Measurements from ENCODE around the gene HOMEZ.
"Not testable (repeated sequence)": the region's sequence is repeated elsewhere in the genome, so short reads cannot be mapped to it uniquely, and the experiment has no call there.

HOMEZ gene

DNA sequence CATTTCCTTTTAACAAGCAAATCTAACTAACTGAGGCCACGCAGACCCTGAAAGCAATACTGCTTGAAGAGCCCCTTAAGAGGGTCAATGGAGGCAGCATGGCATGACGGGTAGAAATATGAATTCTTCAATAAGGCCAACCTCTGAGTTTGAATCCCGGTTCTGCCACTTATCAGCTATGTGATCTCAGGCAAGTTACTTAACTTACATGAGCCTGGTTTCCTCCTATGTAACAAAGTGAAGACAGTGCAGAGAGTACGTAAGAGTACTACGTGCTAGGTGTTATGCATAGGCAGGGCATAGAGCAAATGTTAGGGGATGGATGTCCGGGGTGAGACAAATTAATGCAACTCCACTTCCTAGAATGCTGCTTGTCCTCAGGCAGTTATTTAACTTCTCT is 4.7 kb downstream of the HOMEZ start:
- DNase-seq (ENCODE audit: low read depth in 3 of 3): no peak

DNA sequence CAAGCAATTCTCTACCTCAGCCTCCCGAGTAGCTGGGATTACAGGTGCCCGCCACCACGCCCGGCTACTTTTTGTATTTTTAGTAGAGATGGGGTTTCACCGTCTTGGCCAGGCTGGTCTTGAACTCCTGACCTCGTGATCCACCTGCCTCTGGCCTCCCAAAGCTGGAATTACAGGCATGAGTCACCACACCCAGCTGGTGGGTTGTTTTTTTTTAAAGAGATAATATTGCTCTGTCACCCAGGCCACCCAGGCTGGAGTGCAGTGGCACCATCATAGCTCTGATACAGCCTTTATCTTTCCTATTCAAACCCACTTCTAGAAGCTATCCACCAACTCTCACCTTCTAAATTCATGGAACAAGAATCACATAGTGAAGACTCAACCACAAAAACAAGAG is 8.0 kb downstream of the HOMEZ start:
- DNase-seq (ENCODE audit: low read depth in 3 of 3): not testable (repeated sequence)

DNA sequence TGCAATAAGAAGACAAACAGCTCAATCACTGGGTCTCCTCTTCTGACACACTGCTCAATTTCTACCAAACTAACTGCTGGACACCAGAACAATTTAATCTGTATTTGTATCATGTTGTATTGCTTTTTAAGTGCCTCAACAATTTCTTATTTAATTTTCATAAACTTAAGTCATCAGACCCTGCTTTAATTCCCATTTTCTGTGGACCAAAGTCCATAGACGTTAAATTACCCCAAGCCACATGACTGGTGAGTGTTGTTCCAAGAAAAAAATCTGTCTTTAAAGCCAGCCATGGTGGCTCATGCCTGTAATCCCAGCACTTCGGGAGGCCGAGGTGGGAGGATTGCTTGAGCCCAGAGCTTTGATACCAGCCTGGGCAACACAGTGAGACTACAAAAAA is 8.7 kb downstream of the HOMEZ start:
- no peak for DNase-seq (ENCODE audit: low read depth in 3 of 3)

- no peak for DNase-seq (ENCODE audit: low read depth in 3 of 3)
Observed at GRCh38 chr14:23275412-23275811, 10.5 kb downstream of the HOMEZ start.

DNA sequence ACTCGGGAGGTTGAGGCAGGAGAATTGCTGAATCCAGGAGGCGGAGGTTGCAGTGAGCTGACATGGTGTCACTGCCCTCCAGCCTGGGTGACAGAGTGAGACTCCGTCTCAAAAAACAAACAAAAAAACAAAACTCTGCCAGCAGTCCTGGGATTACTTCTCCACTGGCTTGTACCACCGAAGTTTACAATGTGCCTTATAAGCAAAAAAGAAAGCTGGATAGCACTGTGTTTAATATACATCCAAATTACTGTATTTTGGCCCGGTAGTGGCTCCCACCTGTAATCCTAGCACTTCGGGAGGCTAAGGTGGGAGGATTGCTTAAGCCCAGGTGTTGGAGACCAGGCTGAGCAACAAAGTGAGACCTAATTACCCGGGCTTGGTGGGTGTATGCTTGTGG is 16.7 kb downstream of the HOMEZ start:
- DNase-seq (ENCODE audit: low read depth in 3 of 3): no peak

GRCh38 chr14:23260849-23261248 is 25.1 kb downstream of the HOMEZ start:
- not testable (repeated sequence) for DNase-seq (ENCODE audit: low read depth in 3 of 3)

DNA sequence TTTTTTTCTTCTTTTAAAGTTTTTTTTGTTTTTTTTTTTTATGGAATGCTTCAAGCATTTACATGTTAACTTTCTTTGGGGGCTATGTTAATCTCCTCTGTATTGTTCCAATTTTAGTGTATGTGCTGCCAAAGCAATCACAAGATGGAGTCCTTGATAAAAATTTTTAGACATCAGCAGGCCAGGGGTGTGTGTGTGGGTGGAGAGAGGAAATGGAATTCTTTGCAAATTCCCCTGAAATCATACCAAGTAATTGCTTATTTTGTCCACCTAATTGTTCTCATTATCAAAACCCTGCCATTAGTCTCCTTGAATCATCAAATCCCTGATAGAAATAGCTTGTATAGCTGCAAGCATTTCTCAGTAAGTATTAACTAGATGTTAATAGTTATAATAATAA is 26.5 kb downstream of the HOMEZ start:
- DNase-seq (ENCODE audit: low read depth in 3 of 3): no peak

GRCh38 chr14:23258256-23258655 is 27.7 kb downstream of the HOMEZ start:
- DNase-seq (ENCODE audit: low read depth in 3 of 3): no peak

DNA sequence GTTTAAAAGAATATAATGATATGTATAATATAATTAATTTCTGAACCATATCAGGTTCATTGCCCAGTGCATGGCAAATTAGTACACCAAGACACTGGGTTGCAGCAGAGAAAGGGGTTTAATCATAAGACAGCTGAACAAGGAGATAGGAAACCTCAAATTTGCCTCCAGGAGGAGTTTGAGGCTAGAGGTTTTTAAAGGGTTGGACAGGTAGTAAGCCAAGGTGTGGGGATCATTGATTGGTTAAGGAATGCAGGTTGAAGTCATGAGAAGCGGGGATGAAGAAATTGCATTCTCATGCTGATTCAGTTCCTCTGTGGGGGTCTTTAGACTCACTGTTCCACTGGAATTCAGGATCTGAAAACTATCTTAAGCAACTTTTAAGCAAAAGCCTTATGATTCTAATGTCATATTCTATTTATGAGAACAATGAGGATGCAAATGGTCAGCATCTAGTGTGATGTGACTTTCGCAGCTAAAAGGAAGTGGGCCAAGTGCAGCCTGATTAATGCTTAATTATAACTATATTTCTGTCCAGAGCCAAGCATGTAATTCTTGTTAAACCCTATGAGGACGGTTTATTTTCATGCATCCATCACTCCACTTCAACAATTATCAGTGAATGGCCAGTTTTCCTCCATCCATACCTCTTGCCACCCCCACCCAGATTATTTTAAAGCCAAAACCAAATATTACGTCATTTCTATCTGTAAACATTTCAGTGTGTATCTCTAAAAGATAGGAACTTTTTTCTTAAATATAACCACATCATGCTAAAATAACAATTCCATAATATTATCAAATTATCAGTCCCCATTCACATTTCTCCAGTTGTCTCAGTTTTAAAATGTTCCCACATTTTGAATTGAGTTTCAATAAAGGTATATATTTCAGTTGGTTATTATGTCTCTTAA is 33.3 kb downstream of the HOMEZ start:
- no peak for DNase-seq (ENCODE audit: low read depth in 3 of 3)

DNA sequence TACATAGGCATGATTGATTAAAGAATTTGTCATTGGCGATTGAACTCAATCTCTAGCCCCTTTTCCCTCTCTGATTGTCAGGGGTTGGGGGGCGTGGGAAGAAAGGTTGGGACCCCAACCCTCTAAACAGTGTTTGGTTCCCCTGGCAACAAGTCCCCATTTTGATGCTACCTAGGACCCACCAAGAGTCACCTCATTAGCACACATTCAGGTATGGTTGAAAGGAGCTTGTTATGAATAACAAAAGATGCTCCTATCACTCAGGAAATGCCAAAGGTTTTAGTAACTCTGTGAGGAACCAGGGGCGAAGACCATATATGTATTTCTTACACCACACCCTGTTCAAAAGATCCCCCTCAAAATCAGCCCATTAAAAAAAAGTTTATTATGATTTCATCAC is 33.9 kb downstream of the HOMEZ start:
- DNase-seq (ENCODE audit: low read depth in 3 of 3): no peak

GRCh38 chr14:23249824-23250223 is 36.1 kb downstream of the HOMEZ start:
- DNase-seq (ENCODE audit: low read depth in 3 of 3): no peak

- DNase-seq (ENCODE audit: low read depth in 3 of 3): no peak
Observed at GRCh38 chr14:23248601-23249000, 37.3 kb downstream of the HOMEZ start.

- no peak for DNase-seq (ENCODE audit: low read depth in 3 of 3)
Observed at GRCh38 chr14:23245282-23245681, 40.6 kb downstream of the HOMEZ start.

GRCh38 chr14:23243066-23243465 is 42.9 kb downstream of the HOMEZ start:
- no peak for DNase-seq (ENCODE audit: low read depth in 3 of 3)

DNA sequence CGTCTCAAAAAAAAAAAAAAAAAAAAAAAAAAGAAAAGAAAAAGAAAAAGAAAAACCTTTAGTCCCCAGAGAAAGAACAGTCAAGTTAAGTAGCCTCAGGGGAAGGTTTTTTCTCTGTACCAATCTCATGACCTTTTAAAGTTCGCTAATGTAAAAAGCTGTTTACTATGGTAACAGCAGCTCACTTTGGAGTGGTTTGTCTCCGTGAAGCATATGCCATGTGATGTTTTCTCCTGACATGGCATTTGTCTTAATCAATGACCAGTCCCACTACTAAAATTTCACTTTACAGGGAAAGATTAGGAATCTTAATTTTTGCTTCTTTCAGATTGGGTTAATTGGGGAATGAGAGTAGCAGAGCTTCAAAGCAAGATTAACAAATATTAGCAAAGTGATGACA is 43.9 kb downstream of the HOMEZ start:
- DNase-seq (ENCODE audit: low read depth in 3 of 3): no peak

GRCh38 chr14:23241061-23241715 is 44.7 kb downstream of the HOMEZ start:
- not testable (repeated sequence) for DNase-seq (ENCODE audit: low read depth in 3 of 3)

DNA sequence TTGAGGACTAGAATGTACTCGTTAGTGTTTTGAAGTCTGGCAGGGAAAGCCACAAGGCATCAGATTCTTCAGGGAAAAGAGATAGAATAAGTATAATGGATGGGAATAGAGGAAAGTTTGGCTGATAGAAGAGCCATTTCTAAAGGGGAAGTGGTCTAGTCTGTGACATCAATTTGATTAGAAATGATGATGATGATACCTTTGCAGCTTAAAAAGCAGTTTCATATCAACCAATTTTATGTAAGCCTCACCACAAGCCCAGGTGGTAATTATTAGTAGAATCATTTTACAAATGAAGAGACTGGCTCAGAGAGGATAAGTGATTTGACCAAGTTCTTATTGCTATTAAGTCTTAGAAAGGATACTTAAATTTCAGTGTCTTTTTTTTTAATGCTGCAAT is 45.3 kb downstream of the HOMEZ start:
- DNase-seq (ENCODE audit: low read depth in 3 of 3): no peak

GRCh38 chr14:23237772-23238594 is 47.9 kb downstream of the HOMEZ start, which contains the start of gene RNF212B:
RNF212B (plus strand) TSS chr14:23237936; CDS start chr14:23240346, 2,410 bp downstream.
- DNase-seq (ENCODE audit: low read depth in 3 of 3): peak; percentile 76 to 94 (median 79)

- not testable (repeated sequence) for DNase-seq (ENCODE audit: low read depth in 3 of 3)
Observed at GRCh38 chr14:23232241-23232808, 53.6 kb downstream of the HOMEZ start.

DNA sequence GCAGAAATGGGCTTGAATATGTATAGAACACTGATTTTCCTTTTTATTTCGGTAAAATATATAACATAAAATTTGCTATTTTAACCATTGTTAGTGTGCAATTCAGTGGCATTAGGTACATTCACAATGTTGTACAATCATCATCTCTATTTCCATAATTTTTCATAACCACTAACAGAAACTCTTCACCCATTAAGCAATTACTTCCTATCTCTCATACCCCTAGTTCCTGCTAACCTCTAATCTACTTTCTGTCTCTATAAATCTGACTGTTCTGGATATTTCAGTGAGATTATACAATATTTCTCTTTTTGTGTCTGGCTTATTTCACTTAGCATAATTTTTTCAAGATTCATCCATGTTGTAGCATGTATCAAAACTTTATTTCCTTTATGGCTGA is 57.1 kb downstream of the HOMEZ start:
- no peak for DNase-seq (ENCODE audit: low read depth in 3 of 3)

- no peak for DNase-seq (ENCODE audit: low read depth in 3 of 3)
Observed at GRCh38 chr14:23227566-23227965, 58.4 kb downstream of the HOMEZ start.

- DNase-seq (ENCODE audit: low read depth in 3 of 3): not testable (repeated sequence)
Observed at GRCh38 chr14:23224958-23225357, 61.0 kb downstream of the HOMEZ start.

Data from stimulated activated CD4-positive, alpha-beta T cell treated with anti-CD3 and anti-CD28 coated beads, TNF-alpha, amount 100 ng/mL, for 48 hours (primary cell).